HUDEP-2 (cell line): ENCODE measurements around the gene EMC6.
"Not testable (repeated sequence)": the region's sequence is repeated elsewhere in the genome, so short reads cannot be mapped to it uniquely, and the experiment has no call there.

Experiments used
- DNase-seq, 76 experiments: peaks; one replicate each; lab custom pipeline; 2025; ENCODE audit not compliant: unreplicated experiment in 76 of 76; lab: John Stamatoyannopoulos, UW

The EMC6 gene

DNA sequence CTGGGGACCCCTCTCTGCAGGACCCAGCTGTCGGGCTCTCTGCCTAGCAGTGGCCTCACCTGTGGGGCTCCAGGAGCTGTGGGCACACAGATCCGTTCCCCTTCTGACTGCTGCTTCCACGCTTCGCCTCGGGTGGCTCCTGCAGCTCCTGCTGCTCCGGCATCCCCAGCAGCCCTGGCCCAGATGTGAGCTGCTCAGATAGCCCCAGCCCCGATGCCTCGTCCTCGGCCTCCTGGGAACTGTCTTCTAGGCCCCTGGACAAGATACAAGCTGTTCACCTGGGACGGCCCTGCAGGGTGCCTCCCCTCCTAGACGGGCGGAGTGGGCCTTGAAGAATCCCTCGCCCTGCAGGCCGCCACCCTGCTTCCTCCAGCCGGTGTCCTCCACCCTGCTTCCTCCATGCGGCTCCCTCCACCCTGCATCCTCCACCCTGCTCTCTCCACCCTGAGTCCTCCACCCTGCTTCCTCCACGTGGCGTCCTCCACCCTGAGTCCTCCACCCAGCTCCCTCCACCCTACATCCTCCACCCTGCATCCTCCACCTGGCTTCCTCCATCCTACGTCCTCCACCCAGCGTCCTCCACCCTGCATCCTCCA, 11.0 kb downstream of the EMC6 start:
- peak in 1 of 76 experiments; percentile 3 for DNase-seq

DNA sequence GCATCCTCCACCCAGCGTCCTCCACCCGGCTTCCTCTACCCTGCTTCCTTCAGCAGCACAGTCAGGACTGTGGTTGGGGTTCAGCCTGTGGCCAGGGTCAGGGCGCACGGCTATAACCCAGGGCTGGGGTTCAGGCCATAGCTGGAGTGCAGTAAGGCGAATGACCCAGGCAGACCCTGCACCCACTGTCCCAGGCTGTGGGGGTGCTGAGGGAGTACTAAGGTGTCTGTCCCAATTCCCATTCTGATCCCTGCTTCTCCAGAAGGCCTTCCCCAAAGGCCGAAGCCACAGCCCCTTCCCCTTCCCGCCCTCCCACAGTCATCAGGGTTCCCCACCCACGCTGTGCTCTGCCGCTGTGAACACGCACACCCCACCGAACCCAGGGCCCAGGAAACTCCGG, 12.4 kb downstream of the EMC6 start:
- no peak for DNase-seq

DNA sequence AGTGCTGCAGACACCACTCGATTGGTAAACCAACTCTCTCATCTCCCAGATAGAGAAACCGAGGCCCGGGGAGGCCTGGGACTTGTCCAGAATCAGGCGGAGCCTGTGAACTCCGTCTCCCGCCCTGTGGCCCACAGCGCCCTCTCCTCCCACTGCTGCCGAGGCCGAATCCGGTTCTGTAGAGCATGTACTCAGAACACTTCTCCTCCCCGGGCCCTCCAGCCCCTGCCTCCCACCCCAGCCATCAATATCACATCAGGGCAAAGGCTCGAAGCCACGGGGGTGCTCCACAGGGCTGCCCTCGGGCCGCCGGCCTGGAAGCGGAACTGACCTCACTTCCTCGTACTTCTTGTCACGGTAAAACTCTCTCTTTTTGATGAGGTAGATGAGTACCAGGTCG, 13.0 kb downstream of the EMC6 start:
- no peak for DNase-seq

DNA sequence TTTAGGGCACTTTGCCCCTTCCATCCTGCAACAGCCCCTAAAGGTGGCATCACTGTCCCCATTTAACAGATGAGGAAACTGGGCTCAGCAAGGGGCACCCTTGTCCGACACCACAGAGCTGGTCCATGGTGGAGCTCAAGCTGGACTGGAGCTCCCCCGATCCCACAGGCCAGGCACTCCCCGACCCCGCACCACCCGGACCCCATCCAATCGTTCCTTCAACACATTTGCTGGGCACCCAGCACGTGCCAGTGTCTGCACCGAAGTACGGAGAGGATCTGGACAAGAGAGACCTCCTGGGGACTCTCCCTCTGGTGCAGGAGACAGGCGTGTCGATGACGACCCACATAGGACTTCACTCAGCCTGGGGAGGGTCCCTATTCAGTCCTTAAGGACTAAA, 13.4 kb downstream of the EMC6 start:
- DNase-seq: no peak

DNA sequence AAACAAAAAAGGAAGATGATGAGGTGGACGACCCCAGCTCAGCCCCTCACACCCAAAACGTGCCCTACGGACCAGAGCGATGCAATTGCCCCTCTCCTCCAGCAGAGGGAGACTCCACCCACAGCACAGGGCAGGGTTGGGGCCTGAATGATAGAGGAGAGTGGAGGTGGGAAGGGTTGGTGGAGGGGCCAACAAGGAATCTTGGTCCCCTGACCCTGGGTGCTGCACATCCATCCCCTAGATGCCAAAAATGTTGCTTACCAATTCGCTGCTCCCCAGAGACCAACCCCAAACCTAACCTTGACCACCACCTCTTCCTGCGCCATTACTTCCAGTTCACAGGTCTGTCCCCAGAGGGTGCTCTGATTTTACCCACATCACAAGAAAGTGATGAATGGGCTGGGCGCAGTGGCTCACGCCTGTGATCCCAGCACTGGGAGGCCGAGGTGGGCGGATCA, 14.5 kb downstream of the EMC6 start:
- peak in 29 of 76 experiments; percentile 2 to 57 (median 28) for DNase-seq

DNA sequence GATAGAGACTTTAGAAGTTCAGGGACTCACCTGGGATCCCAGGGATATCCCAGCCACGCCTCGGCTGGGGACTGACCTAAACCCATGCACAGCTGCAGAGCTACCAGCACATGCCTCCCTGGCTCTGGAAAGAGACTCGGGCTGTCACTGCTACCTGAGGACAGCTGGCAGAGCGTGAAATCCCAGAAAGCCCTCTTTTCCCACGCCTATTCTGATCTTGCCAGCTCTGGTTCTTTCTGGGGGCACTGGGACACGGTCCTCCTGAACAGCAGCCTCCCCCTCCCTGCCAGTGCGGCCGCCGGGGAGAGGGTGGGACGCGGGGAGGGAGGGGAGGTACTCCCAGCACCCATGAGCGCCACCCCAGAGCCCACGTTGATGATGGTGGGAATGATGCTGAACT, 16.6 kb downstream of the EMC6 start:
- no peak for DNase-seq

DNA sequence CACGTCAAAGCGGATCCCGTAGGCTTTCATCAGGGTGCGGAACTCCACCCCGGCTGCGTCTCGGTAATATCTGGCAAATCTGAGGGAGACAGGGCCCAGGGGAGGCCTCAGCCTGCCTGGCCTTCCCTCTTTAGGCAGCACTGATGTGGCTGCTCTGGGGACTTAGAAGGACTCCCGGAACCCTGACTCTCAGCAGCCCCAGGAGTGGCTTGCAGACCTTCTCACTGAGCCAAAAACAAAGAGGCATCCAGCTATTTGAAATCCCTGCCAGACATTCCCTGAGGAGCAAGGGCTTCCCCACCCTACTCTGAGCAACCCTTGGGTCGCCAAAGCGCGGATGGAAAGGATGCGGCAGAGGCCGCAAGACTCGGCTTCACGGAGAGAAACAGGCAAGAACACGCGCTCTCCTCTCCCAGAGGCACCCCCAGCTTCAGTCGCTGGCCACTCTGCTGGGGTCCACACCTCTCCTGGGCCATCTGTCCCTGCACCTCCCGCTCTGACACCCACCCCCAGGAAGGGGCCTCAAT, 19.5 kb downstream of the EMC6 start:
- DNase-seq: no peak

DNA sequence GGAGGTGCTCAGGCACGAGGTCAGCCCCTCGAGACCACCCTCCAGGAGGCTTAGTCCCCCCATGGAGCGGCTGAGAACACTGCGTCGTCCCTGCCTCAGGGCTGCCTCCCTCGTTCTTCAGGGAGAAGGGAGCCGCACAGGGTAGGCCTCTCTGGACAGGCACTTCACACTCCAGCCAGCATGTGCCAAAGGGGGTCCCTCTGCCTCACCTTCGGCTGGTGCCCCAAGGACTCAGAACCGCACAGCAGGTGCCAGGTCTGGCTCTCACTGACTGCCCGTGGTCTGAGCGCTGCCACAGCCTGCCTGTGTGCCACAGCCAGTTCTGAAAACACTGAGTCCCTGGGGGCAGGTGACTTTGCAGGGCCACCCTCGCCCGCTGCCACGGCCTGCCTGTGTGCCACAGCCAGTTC, 20.2 kb downstream of the EMC6 start:
- DNase-seq: no peak

DNA sequence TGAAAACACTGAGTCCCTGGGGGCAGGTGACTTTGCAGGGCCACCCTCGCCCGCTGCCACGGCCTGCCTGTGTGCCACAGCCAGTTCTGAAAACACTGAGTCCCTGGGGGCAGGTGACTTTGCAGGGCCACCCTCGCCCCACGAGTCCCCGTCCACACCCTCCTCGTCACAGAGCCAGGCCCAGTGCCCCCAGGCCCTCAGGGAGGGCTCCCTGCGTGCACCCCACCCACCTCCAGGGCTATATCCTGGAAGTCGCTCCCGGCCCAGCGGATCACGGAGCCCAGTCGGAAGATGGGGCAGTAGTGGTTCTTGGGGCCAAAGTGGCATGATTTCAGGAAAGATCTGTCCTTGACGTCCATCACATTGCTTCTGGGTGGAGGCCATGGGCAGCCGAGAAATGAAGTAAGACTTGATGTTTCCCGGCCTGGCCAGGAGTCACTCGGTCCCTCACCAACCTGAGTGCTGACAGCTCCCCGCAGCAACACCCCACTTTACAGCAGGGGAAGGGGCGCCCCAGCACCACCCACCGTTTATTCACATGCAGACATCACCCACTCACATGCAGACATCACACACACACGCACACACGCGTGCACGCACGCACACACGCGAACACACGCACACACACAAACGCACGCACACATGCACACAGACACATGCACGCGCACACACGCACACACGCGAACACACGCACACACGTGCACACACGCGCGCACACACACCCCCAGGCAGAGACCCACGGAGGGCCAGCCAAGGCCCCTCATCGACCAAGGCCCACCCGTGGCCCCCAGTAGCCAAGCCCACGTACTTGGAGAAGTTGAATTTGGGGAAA, 20.9 kb downstream of the EMC6 start:
- no peak for DNase-seq

DNA sequence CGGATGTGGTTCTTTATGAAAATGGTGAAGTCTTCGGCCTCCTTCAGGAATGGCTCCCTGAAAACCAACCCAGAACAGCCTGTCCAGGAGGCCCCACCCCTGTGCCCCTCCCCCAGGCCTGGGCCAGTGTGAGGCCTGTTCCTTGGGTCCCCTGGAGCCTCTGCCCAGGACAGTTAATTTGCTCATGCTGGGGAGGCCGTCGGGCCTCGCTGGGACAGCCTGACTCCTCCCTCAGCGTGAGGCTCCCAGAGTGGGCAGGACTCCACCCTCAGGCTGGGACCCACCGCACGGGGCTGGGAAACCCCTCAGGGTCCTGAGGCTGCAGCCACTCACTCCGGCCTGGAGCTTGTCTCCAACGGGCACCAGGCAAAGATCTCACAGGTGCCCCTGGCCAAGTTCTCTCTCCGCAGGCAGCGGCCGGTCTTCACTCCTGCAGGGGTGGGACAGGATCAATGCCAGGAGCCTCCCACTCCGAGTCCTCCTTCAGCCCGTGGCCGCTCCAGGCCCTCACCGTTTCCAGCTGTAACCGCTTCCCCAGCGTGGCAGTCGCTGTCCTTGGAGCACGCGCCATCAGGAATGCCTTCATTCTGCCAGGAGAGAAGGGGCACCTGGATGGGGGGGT, 21.6 kb downstream of the EMC6 start:
- no peak for DNase-seq

DNA sequence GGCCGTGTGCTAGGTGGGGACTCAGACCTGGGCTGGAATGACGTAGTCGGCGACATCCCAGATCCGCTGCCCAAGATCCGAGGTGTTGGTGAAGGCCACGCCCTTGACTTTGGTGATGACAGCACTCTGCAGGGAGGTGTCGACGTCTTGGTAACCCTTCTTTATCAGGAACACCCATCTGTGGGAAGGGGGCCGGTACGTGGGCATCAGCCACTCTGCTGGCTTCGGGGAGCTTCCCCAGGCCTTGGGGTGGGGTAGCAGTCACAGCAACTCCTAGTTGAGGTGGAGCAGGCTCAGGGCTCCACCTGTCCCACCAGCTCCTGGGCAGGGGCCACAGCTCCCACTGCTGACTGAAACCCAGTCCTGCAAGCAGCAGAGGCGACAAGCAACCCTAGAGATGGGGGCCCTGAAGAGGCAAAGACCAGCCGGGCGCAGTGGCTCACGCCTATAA, 23.0 kb downstream of the EMC6 start:
- peak in 5 of 76 experiments; percentile 8 to 33 (median 12) for DNase-seq

DNA sequence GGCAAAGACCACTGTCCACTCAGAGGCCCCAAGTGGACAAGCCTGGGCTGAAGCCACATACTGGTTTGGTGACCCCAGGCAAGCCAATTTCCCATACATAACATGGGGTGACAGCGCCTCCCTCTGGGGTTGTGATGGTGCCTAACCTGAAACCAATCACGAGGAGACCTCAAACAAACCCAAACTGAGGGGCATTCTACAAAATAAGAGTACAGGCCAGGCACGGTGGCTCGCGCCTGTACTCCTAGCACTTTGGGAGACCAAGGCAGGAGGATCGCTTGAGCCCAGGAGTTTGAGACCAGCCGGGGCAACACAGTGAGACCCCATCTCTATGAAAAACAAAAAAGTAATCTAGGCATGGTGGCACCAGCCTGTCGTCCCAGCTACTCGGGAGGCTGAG, 23.7 kb downstream of the EMC6 start:
- DNase-seq: no peak

DNA sequence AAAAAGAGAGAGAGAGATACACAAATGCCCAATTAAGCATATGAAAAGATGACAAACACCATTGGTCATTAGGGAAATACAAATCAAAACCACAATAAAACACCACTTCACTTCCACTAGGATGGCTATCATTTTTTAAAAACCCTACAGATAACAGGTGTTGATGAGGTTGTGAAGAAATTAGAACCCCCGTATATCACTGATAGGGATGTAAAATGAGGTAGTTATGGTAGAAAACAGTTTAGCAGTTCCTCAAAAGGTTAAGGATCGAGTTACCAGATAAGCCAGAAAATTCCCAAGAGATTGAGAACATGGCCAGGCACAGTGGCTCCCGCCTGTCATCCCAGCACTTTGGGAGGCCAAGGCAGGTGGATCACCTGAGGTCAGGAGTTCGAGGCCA, 24.5 kb downstream of the EMC6 start:
- DNase-seq: no peak

DNA sequence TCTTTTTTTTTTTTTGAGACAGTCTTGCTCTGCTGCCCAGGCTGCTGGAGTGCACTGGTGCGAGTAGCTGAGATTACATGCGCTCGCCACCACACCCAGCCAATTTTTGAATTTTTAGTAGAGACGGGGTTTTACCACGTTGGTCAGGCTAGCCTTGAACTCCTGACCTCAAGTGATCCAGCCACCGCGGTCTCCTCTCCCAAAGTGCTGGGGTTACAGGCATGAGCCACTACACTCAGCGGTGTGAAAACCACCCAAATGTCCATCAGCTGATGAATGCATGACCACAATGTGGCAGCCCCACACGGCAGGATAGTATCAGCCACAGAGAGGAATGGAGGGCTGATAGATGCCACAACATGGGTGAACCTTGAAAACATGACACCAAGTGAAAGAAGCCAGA, 25.2 kb downstream of the EMC6 start:
- DNase-seq: peak in 9 of 76 experiments; percentile 6 to 27 (median 14)

DNA sequence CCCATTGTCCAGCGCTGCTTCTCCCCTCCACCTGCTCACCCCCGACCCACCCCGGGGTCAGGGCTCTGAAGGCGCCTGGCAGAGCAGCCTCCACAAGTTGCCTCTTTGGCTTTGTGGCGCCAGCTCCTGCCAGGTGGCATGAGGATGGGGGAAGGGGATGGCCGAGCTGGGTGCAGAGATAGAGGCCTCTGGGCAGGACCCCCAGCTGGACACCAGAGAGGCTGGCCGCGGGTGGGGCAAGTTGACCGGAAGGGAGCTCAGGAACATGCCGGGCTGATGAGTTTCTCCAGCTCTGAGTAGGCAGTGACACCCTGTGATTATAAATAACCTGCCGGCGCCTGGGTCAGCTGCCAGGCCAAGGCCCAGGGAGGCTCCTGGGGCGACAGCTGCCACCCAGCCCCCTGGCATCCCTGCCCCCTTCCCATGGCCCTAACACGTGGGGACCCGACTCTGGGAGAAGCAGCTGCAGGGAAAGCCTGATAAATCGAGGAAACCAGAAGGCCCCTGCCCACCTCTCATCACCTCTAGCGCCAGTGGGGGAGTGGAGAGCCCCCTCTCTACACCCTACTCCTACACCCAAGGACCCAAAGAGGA, 26.6 kb downstream of the EMC6 start:
- DNase-seq: no peak

DNA sequence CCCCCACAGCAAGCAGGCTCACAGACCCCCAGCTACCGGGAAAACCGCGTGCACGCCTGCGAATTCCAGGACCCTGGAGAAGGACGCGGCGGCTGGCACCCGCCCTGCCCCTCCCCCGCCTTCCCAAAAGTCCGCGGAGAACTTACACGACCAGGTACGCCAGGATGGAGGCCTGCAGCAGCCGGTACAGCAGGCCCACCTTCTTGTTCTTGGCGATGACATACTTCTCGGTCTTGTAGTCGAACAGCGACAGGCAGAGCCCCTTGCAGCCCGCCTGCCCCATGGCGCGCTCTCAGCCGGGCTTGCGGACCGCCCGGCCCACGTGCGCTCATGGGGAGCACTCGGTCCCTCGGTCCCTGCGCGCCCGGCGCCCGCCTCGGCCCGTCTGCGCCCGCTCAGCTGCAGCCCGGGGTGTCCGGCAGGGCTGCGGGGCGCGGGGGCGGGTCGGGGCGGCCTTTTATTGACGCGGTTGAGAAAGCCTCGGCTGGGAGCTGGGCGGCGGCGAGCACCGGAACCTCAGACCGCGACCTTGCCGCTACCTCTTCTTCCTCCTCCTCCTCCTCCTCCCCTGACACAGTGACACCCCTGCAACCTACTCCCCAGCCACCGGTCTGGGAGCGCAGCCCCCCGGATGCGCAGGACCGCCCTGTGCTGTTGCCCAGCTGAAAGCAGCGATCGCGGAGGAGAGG, 27.3 kb downstream of the EMC6 start, which contains the start of gene P2RX5:
Gene P2RX5 (minus strand): TSS at position 433 of the 689 bp plus-strand sequence. CDS start 150 bp downstream, at position 283.
- DNase-seq: peak in 17 of 76 experiments; percentile 7 to 41 (median 26)

DNA sequence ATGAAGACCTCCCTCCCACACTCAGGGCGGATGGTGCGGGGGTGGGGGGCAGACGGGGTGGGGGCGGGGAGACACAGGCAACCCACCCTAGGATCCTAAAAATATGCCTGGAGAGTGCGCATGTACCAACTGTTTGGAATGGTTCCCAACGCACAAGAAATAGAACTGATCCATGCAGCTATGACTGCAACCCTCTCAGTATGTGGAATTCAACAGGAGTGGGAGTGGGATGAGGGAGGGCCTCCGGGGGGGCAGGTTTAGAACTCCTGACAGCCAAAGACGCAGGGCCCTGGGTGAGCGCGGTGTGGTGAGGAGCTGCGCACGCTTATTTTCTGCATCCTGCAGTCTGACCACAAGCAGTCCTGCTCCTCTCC, 28.5 kb downstream of the EMC6 start:
- DNase-seq: no peak

DNA sequence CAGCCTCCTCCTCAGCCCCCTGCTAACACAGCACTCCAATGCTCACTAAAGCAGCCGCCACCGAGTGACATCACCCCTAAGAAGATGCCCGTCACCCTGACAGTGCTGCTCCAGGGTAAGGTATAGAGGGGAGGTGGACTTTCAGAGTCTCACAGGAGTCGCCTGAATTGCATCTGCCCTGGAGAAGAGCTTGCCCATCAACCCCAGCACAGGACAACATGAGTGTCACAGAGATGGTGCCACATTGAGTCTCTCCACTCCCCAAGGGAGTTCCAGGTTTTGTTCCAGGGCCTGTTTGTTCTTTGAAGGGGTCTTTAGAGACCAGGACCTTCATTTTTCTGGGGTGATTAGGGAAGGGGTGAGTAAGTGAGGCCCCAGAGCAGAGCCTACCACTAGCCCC, 29.5 kb downstream of the EMC6 start:
- DNase-seq: no peak

DNA sequence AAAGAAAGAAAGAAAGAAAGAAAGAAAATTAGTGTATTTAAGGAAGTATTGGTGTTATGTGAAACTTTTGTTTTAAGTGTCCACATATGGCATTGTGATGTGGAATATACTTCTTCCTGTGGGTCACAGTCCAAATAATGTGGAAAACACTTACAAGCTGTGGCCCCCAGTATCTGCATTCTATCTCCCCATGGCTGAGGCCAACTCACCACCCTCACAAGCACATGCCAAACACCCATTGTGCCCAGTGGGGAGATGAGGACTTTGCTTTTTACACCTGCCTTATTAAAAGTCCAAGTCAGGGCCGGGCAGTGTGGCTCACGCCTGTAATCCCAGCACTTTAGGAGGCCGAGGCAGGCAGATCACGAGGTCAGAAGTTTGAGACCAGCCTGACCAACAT, 31.3 kb downstream of the EMC6 start:
- DNase-seq: no peak

DNA sequence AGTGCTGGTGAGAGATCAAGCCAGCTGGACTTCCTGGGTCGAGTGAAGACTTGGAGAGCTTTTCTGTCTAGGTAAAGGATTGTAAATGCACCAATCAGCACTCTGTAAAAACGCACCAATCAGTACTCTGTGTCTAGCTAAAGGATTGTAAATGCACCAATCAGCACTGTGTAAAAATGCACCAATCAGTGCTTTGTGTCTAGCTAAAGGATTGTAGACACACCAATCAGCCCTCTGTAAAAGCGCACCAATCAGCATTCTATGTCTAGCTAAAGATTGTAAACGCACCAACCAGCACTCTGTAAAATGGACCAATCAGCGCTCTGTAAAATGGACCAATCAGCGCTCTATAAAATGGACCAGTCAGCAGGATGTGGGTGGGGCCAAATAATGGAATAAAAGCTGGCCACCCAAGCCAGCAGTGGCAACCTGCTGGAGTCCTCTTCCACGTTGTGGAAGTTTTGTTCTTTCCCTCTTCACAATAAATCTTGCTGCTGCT, 33.5 kb downstream of the EMC6 start:
- DNase-seq: not testable (repeated sequence)
